ENCODE results near the gene DMWD.
A peak's percentile ranks its signal among the peaks of the same experiment; 100 is the strongest.

The DMWD gene, protein sequence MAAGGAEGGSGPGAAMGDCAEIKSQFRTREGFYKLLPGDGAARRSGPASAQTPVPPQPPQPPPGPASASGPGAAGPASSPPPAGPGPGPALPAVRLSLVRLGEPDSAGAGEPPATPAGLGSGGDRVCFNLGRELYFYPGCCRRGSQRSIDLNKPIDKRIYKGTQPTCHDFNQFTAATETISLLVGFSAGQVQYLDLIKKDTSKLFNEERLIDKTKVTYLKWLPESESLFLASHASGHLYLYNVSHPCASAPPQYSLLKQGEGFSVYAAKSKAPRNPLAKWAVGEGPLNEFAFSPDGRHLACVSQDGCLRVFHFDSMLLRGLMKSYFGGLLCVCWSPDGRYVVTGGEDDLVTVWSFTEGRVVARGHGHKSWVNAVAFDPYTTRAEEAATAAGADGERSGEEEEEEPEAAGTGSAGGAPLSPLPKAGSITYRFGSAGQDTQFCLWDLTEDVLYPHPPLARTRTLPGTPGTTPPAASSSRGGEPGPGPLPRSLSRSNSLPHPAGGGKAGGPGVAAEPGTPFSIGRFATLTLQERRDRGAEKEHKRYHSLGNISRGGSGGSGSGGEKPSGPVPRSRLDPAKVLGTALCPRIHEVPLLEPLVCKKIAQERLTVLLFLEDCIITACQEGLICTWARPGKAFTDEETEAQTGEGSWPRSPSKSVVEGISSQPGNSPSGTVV

DNA sequence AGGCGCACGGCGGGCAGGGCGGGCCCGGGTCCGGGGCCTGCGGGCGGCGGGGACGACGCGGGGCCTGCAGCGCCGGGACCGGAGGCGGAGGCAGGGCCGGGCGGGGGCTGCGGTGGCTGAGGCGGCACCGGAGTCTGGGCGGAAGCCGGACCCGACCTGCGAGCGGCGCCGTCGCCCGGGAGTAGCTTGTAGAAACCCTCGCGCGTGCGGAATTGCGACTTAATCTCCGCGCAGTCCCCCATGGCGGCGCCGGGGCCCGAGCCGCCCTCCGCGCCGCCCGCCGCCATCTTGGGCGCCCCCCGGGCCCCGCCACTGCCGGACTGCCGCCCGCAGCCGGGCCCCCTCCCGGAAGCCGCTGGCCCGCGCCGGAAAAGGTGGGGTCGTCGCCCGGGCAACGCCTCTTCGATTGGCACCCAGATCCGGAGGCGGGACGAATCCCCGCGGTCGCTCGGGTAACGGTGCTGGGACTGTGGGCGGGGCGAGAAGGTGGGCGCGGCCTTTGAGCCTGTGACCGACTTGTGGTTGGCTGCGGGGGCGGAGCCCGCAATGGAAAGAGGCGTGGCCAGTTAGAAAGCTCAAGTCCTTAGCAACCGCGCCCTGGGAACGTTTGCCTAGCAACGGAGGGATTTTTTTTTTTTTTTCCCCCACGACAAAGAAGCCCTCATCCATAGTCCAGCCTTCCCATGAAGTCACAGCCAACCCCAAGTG is at the start of gene DMWD:
TSS of gene DMWD (minus strand) at position 376 of the 708 bp plus-strand sequence. CDS start at position 287, 89 bp downstream.
- peak; percentile 96 for DNase-seq (ENCODE audit: low spot score)

DNA sequence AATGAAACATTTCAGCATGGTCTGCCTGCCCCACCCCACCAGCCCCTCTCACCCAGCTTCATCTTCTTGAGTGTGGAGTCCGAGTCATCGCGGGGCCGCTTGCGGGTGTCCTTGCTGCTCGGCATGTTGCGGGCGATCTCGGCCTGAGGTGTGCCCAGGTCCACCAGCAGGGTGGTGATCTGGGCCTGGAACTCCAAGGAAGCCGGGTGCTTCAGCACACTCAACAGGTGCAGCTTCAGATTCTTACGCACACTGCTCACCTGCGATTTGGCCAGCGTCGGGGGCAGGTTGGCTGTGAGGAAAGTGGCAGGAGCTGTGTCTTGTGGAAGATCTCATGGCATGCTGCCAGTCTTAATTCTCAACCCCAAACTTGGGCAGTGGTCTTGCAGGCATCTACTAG is 49.6 kb upstream of the DMWD start:
- DNase-seq (ENCODE audit: low spot score) = no peak

DNA sequence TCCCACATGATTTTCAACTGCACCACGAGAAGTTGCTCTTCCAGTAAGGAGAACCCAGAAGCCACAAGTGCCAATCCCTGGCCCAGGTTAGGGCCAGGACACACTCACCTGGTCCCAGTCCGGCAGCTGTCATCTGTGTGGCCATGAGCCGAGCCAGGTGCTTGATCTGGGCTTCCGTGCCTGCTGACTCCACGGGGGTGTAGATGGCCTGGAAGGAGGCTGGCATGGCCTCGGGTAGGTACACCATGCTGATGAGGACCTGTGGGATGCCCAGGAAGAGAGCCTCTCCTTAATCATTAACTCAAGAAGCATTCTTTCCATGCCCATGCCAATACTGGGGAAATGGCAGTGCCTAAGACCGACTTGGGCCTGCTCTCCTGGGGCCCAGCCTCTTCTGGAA is 42.3 kb upstream of the DMWD start:
- DNase-seq (ENCODE audit: low spot score) = no peak

DNA sequence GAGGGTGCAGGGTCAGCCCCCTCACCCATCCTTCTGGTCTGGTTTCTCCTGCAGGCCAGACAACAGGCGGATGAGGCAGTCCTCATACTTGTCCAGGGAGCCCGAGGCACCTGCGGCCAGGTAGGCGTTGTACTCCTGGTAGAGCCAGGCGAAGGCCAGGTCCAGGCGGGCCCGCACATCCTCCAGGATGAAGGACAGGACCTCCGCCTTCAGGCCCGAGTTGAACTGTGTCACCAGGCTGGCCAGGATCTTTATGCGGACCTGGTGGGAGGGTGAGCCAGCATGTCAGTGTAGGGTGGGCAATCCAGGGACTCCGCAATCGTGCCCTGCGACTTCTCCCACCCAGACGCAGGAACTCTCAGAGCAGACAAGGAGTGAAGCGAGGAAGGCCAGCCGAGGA is 36.3 kb upstream of the DMWD start:
- no peak for DNase-seq (ENCODE audit: low spot score)

DNA sequence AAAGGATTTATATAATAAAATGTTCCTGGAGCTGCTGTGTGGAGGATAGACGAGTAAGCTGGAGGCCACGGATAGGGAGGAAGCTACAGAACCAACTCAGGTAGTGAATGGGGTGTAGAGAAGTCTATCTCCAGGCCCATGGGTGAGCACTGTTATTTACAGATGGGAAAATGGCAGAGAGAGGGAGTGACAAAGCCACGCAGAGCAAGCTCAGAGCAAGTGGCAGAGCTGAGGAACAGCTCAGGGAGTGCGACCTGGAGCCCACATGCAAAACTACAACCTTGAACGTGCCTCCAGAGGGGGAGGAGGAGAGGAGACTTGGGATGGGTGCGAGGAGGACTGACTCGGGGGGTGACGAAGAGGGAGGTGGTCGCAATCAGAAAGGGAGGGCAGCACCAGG is 35.9 kb upstream of the DMWD start:
- DNase-seq (ENCODE audit: low spot score) = no peak

DNA sequence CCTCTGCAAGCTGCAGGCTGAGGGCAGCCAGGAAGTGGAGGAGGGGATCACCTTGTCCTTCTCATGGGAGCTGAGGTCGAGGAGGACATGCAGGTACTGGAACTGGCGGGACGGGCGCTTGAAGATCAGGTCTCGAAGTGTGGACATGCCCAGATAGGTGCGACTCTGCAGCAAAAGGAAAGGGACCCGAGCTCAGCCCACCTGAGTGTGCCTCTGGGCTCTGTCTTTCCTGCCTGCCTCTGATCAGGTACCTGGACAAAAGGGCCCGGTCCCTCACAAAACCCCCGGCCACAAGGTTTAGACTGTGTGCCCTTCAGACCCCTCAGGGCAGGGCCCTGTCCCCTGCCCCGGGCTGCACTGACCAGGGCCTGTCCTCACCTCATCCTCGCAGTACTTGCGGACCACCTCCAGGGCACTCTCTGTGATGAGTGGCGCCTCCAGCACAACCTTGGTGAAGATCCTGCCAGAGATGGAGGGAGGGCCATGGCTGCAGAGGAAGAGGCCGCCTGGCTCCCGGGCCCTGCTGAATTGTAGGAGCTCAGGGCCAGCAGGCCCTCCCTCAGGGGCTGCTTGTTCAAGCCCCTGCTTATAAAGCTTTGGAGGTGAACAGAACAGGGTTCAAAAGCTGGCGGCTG is 34.9 kb upstream of the DMWD start:
- DNase-seq (ENCODE audit: low spot score) = no peak

DNA sequence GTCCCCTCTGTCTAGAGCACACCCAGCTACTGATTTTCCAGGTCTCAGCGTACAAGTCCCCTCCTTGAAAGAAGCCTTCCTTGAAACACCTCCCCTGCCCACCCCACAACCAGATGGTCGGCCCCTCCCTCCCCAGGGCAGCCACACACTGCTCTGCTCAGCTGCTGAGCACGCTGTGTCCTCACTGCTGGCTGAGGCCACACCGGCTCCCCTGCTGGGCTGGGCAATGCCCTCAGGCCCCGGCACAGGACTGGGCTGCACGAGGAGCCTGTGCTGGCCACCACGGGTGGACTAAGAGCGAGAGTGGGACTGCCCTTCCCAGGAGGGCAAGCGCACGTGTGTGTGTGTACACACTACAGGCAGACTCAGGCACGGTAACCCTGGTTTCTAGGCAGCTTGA is 34.3 kb upstream of the DMWD start:
- DNase-seq (ENCODE audit: low spot score) = no peak

DNA sequence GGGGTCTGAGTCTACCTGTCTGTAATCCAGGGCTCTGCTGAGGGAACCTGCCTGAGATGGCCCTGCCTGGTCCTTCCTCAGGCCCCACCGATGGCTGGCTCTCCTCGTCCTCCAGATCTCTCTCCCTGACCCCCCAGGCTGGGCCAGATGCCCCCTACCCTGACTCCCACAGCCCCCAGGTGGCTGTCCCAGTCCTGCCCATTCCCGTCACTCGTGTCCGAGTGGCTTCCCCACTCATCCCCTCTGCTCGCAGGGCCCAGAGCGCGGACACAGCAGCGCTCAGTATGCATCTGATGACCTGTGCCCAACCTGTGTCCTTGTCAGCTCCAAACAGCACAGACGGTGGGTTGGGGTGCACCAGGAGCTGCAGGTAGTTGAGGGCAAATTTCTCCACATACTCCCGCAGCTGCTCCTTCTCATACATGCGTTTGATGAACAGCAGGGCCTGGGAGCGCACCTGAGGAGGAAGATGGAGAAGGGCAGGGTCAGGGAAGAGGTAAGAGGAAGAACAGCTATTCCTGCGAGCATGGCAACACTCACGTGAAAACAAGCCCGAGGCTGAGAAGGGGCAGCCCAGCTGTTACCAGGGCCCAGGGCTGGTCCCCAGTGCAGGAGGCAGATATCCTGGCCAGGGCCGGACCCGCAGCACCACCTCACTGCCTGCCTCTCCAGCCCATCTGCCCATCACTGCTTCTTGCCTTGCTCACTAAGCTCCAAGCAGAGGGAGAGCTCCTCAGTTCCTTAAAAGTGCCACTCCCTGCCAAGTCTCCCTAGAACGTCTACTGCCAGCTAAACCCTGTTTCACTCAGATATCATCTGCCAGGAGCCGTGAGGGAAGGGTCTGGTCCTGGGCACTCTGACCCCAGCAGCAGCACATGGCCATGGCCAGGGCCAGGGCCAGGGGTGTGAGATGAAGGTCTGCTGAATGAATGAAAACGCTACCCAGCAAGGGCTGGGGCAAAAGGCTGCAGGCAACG is 33.6 kb upstream of the DMWD start:
- DNase-seq (ENCODE audit: low spot score) = no peak

DNA sequence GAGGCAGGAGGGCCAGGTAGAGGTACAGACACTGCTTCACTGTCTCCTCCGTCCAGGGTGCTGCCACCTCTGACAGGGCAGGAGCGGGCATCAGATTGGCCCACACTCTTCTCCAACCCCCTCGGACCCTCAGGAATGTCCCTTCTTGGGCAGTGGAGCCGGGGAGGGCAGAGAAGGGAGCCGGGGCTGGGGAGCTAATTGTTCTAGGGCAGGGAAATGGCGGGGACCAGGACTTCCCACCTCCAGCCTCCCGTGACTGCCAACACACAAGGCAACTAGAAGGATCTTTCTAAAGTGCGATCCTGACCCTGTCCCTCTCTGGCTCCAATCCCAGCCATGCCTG is 32.6 kb upstream of the DMWD start:
- DNase-seq (ENCODE audit: low spot score) = no peak

DNA sequence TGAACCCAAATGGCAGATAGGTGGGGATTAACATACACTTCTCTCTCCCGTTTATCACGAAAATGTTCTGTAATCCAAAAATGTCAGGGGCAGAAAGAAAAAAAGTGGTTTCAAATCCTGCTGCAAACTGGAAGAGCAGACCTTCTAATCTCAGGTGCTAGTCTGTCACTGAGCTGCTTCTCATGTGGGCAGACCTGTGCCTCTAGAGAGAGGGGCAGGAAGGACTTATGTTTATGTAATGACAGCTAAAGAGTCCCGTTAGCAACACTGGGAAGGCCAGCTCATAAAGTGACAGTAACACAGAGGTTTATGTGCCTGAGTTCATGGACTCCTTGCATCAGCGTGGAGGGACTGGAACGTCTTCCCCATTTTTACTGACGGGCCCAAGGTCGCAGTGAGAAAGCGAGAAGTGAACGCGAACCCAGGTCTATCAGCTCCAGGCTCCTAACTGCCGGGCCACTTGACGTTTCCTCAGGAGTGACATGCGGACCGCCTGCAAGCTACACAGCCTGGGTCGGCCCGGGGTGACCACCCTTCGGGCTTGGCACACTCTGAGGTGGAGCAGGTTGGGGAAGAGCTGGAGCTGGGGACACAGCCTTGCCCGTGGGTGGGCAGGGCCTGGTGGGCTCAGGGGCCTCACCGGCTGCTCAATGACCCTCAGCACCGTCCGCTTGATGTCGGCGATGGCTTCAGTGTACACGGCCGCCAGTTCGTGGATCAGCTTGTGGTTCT is 32.1 kb upstream of the DMWD start:
- no peak for DNase-seq (ENCODE audit: low spot score)

DNA sequence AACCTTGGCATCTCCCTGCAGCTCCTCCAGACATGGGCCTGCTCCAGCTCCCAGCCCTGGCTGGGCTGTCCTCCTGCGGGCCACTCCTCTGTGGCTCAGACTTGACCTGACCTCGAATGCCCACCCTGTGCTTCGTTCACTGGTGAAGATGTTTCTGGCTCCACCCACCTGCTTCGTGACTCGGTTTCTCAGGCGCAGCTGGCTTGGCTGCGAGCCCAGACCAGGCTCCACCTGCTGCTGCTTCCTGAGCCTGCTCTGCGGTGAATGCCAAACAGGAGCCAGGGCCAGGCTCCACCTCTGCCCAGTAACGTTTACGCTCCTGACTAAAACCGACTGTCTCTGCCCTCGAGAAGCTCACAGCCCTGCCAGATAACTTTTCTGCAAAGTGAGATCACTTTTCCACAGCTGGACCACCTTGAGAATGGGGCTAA is 31.4 kb upstream of the DMWD start:
- DNase-seq (ENCODE audit: low spot score) = no peak

DNA sequence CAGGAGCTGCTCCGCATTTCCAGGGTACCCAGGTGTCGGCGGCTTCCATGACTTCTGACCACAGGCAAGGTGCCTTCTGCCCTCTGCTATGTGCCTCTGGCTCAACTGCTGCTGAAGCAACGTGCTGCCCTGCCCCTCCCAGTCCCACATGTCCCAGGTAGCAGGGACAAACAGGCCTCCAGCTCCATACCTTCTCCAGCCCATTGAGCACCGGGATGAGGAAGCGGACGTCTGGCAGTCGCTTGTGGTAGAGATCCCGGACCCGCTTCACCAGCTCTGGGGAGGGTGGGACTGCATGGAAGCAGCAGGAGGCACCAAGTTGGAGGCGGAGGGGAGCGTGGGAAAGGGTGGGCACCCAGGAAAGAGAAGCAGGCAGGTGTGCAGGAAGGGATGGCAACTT is 30.5 kb upstream of the DMWD start:
- DNase-seq (ENCODE audit: low spot score) = no peak

DNA sequence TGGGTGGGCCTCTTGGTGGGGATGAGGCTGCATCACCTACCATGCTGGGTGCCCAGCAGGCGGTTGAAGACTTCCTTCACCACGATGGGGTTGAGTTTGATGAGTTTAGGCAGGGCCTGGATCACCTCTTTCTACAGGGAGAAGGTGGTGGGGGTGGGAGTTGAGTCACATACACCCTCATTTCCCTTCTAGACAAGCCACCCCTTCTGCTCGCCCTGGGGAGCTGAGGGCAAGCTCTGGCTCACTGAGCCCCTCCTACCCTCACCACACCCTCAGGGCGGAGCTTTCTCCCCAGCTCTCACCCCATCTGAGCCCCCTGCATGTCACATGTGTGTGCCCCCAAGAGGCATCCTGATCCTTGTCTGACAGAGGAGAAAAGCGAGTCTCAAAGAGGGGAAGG is 30.1 kb upstream of the DMWD start:
- DNase-seq (ENCODE audit: low spot score) = no peak

DNA sequence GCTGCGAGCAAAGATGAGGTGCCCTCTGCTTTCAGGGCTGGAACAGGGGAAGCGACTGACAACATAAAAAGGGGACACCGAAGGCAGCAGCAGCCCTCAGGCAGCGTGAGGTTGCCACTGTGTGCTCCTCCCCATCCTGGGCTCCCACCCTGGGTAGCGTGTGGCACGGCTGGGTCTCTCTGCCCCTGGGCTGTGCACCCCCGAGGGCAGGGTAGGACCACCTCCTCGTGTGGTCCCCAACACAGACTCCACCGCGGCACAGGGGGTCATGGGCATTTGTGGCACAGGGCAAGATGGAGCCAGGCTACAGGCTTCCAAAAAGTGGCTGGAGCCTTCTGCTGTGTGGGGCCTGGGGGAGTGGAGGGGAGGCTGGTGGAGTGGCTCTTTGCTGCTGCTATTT is 28.9 kb upstream of the DMWD start:
- no peak for DNase-seq (ENCODE audit: low spot score)

DNA sequence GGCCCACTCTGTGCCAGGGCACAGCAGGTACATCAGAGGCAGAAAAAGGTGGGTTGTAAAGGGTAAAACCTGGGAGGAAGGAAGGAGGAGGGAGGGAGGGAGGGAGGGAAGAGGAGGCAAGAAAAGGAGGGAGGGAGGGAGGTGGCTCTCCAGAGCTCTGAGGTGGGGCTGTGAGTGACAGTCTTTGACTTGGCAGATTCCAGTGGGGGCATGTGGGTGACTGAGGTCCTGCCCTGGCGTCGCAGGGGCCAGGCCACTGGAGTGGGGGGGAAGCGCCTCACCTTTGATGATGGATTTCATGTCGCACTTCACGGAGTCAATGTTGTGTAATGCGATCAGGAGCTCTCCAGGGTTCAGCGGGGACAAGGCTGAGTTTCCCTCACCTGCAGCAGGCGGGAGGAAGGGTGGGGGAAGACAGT is 28.5 kb upstream of the DMWD start:
- no peak for DNase-seq (ENCODE audit: low spot score)

DNA sequence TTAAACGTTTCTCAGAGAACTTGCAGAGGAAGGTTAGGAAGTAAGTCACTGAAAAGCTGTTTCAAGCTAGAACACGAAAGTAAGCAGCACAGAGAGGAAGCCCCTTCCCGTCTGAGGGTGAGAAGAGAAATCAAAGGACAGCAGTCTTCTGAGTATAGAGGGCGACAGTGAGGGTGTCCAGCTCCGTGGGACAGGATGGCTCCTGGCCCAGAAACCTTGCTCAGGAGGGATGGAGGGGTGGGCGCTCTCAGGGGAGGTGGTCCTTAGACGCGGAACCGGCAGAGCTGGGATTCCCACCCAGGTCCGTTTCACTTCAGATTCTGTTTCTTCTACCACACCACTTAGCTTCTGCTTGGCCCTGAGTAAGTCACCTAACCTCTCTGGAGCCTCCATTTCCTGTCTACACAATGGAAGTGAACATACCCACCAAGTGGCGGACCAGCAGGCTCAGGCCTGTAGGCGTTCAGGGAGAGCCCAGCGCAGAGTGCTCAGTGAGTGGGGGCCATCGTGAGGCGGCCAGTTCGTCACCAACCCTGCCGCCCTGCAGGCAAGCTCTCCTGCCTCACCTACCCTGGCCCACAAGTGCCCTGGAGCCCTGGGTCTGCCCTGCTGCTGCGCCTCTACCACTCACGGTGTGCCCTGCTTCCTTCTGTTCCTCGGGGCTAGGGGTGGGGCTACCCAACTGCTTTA is 27.9 kb upstream of the DMWD start:
- DNase-seq (ENCODE audit: low spot score) = no peak

DNA sequence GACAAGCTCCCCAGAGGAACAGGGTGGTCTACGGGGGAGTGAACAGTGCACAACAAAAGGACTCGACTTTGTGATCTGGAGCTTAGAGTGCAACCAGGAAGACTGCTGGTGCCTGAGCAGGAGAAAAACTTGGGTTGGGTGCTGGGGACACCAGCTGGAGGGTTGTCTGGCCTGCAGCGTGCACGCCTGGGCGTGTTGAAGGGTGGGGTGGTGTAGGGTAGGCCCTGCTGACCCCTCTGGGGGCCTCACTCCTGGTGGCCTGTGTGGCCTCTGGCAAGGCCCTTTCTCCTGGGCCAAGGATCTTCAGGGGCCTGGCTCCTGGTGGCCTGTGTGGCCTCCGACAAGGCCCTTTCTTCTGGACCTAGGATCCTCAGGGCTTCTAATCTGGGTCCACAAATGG is 27.1 kb upstream of the DMWD start:
- DNase-seq (ENCODE audit: low spot score) = no peak

DNA sequence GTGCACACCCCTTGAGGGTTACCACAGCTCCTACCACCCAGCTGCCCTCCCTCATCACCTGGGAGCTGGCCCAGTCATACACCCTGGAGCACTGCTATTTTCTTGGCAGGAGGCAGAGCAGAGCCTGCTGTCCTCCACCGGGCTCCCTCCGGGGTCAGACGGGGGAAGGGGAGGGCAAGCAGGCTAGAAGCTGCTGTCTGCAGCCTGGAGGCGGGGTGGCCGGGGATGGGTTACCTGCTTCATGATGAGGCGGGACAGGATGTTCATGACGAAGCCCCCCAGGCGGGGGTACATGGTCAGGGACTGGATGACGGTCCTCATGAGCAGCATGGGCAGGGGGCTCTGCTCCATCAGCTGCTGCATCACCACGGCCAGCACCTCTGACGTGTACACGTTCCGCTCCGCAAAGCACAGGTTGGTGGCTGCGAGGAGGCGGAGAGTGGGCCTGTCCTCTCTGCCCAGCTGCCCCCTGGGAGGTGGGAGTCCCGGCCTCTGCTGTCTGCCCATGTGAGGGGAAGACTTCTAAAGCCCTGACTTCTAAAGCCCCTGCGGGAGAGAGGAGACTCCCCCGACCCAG is 25.2 kb upstream of the DMWD start:
- DNase-seq (ENCODE audit: low spot score) = no peak

DNA sequence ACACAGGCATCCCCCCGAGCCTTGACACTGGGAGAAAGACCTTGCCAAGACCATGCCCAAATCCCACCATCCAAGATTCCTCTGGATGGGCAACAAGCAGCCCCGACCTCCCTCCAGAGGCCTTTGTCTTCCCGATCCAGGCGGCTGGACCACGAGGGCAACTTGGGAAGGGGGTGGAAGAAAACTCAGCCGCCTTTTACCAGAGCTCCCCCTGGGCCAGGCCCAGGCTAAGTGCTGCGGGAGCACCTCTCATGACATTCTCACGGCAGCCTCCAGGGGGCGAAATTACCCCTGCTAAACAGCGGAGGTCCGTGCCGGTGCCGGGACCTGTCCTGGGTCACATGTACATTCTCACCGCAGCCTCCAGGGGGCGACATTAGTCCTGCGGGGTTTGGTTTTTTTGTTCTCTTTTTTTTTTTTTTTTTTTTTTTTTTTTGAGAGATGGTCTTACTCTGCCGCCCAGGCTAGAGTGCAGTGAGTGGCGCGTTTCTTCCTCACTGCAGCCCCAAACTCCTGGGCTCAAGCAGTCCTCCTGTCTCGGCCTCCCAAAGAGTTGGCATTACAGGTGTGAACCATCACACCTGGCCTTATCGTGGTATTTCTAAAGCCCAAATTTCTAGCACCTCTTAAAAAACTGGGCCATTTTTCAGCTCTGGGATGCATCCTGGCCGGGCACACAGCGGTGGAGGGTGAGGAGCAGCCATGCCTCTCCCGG is 24.5 kb upstream of the DMWD start:
- DNase-seq (ENCODE audit: low spot score) = peak; percentile 97
